ENCODE results near the gene DGLUCY.

DGLUCY gene

GRCh38 chr14:91204657-91205056 lies 90.8 kb downstream of the DGLUCY start:
- no peak overlapping the region for H3K4me3 ChIP-seq
- TF ChIP-seq CTCF (IDR thresholded peaks at IDR 0.05), result no peak
- DNase-seq (ENCODE audit: low spot score), result no peak
- H3K27ac ChIP-seq, result no peak overlapping the region

GRCh38 chr14:91205459-91205858 lies 91.6 kb downstream of the DGLUCY start:
- Histone ChIP-seq H3K4me3 (no peak overlapping the region), H3K27ac (no peak overlapping the region)
- no peak for DNase-seq (ENCODE audit: low spot score)
- TF ChIP-seq CTCF (IDR thresholded peaks at IDR 0.05), result no peak

GRCh38 chr14:91207008-91207407 lies 93.1 kb downstream of the DGLUCY start:
- H3K27ac ChIP-seq, result no peak overlapping the region
- TF ChIP-seq CTCF (IDR thresholded peaks at IDR 0.05), result no peak
- DNase-seq (ENCODE audit: low spot score), result no peak
- no peak overlapping the region for H3K4me3 ChIP-seq

- no peak overlapping the region for H3K4me3 ChIP-seq
- TF ChIP-seq CTCF (IDR thresholded peaks at IDR 0.05), result no peak
Measured at GRCh38 chr14:91211017-91211416, 97.1 kb downstream of the DGLUCY start.

GRCh38 chr14:91214306-91214705 lies 100.4 kb downstream of the DGLUCY start:
- Histone ChIP-seq H3K4me3 (no peak overlapping the region), H3K27ac (no peak overlapping the region)
- no peak for TF ChIP-seq CTCF (IDR thresholded peaks at IDR 0.05)
- no peak for DNase-seq (ENCODE audit: low spot score)

More at GRCh38 chr14:91211017-91211416, 97.1 kb downstream of the DGLUCY start:
- no peak overlapping the region for H3K27ac ChIP-seq
- DNase-seq (ENCODE audit: low spot score), result no peak

GRCh38 chr14:91215381-91215780 lies 101.5 kb downstream of the DGLUCY start:
- no peak for TF ChIP-seq CTCF (IDR thresholded peaks at IDR 0.05)
- DNase-seq (ENCODE audit: low spot score), result no peak

GRCh38 chr14:91216731-91217226 lies 102.9 kb downstream of the DGLUCY start:
- no peak for TF ChIP-seq CTCF (IDR thresholded peaks at IDR 0.05)
- H3K27ac ChIP-seq, result no peak overlapping the region
- no peak overlapping the region for H3K4me3 ChIP-seq
- no peak for DNase-seq (ENCODE audit: low spot score)

More at GRCh38 chr14:91215381-91215780, 101.5 kb downstream of the DGLUCY start:
- Histone ChIP-seq H3K27ac (no peak overlapping the region), H3K4me3 (no peak overlapping the region)

All from coronary artery (tissue), 2 donors.